ENCODE results near the gene ASS1.

Gene ASS1

GRCh38 chr9:130500340-130501180, 55.8 kb downstream of the ASS1 start:
- no peak for DNase-seq

- no peak for DNase-seq
Measured at GRCh38 chr9:130501639-130502038, 56.9 kb downstream of the ASS1 start.

GRCh38 chr9:130508218-130508617, 63.5 kb downstream of the ASS1 start:
- DNase-seq: no peak

GRCh38 chr9:130512199-130512598, 67.4 kb downstream of the ASS1 start:
- DNase-seq: no peak

GRCh38 chr9:130513078-130513477, 68.3 kb downstream of the ASS1 start:
- no peak for DNase-seq

- no peak for DNase-seq
Measured at GRCh38 chr9:130518233-130518632, 73.5 kb downstream of the ASS1 start.

- no peak for DNase-seq
Measured at GRCh38 chr9:130518943-130519799, 74.4 kb downstream of the ASS1 start.

- DNase-seq: no peak
Measured at GRCh38 chr9:130519927-130520326, 75.2 kb downstream of the ASS1 start.

- DNase-seq: no peak
Measured at GRCh38 chr9:130521715-130522114, 77.0 kb downstream of the ASS1 start.

- DNase-seq: no peak
Measured at GRCh38 chr9:130522233-130522808, 77.6 kb downstream of the ASS1 start.

GRCh38 chr9:130523921-130524320, 79.2 kb downstream of the ASS1 start:
- DNase-seq: no peak

GRCh38 chr9:130526193-130526853, 81.6 kb downstream of the ASS1 start:
- no peak for DNase-seq

- no peak for DNase-seq
Measured at GRCh38 chr9:130526854-130527650, 82.3 kb downstream of the ASS1 start.

GRCh38 chr9:130527651-130528310, 83.0 kb downstream of the ASS1 start:
- no peak for DNase-seq

GRCh38 chr9:130528674-130529073, 83.9 kb downstream of the ASS1 start:
- DNase-seq: no peak

- DNase-seq: no peak
Measured at GRCh38 chr9:130530938-130531337, 86.2 kb downstream of the ASS1 start.

- no peak for DNase-seq
Measured at GRCh38 chr9:130531670-130532069, 86.9 kb downstream of the ASS1 start.

- DNase-seq: no peak
Measured at GRCh38 chr9:130532426-130533080, 87.8 kb downstream of the ASS1 start.

- DNase-seq: no peak
Measured at GRCh38 chr9:130535818-130536521, 91.2 kb downstream of the ASS1 start.

GRCh38 chr9:130536701-130537107, 91.9 kb downstream of the ASS1 start:
- DNase-seq: no peak
